CD4-positive, alpha-beta T cell treated with Interleukin-21 for 1 hour (primary cell): ENCODE measurements around the gene MYO15B.

Experiments
- DNase-seq: peaks from one replicate; pipeline ENCODE4 v3.0.0-alpha.2; 2020

Gene MYO15B

DNA sequence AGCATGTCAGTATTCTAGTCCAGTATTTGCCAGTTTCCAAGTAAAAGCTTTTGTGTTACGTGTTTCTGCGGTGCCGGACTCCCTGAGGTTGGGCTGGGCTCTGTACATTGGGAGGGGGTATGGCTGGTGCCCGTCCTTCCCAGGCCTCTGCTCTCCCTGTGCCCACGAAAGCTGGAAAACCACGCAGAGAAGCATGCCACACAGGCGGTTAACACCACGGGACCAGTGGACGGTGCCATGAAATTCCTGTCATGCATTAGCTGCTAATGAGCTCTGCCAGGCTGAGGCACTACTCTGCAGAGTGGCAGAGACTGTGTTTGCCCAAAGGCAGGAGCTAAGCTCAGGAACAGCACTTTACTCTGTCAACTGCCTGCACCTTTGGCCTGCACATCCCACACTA is 53.7 kb downstream of the MYO15B start:
- no peak for DNase-seq

DNA sequence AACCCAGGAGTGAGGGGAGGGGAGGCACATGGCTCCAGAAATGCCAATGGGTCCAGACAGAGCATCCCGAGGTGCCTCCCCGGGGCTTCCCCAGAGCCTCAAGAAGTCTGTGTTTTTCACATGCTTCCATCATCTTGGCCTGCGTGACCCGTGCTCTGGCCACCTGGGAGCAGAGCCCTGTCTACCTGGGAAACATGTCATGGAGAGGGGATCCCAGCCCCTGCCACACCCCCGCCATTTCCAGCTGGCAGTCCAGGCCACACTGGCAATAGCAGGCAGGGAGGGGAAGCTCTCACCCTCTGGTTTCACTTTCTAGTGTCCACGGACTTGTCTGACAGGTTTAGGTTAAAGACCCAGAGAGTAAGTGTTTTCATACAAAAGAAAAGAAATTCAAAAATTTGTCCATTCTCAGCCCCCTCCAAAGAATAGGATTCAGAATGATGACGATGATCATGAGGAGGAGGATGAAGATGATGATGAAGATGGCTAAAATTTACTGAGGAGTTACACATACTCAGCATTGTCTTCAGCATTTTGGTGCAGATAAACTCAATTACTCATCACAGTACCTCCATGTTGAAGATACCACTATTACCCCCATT is 54.7 kb downstream of the MYO15B start:
- no peak for DNase-seq

DNA sequence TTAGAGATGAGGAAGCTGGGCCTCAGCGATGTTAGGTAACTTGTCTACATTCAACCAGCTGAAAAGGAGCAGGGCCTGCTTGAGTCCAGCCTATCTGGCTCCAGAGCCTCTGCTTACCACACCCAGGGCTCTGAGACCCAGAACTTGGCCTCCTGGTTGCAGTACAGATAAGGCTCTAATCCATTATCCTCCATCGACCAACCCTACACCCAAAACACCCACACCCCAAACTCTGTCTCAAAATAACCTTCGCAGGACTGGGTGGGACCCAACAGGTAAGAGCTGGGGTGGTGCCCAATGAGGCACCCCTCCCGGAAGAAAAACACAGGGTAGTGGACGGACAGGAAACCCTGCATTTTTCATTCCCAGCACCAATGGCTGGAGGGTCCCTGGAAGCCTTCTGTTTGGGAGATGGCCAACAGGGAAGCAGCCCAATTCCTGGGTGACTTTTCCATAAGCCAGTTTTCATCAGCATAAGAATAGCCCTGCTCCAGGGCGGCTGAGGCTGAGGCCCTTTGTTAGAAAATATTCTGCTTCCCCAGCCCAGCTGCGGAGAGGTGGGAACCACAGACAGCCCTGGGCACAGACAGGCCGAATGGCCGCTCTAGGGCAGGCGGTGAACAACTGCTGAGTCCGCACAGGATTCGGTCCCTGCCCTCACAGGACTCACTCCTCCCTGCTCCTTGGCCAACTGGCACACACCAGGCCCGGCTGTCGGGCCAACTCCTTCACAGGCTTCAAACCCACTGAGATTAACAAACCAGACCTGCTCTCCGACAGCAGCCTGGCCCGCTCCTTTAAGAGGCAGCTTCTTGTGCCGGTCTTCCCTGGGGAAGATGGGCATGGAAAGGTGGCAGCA is 55.4 kb downstream of the MYO15B start:
- no peak for DNase-seq

DNA sequence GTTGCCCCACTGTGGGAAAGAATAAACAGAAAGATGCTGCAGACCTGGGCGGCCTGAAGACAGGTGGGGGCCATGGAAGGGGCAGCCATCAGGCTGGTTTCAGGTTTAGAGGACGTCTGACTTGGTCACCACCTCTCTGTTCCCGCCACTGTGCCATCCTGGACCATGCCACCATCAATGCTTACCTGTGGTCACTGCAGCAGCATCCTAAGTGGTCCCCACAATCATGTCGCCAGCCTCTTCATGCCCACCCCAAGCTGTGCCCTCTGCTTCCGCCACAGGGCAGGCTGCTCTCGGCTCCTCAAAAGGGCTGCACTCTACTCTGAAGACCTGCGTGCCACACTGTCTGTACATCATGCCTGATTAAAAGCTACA is 56.0 kb downstream of the MYO15B start:
- DNase-seq: no peak

DNA sequence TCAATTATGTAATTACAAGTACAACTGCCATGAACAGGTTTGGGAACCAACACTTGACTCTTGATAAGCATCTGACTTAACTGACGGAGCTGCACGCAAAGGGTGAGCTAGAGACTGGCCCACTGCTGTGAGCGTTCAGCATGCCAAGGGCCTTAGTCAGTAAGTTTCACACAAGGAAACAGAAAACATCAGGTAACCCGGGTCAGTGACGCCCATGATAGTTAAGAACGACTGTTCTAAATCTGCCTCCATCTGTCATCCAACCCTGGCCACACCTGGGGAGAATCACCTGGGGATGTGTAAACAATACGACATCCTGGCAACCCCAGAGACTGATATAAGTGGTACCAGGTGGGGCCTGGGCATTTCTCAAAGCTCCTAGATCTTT is 57.9 kb downstream of the MYO15B start:
- DNase-seq: no peak

DNA sequence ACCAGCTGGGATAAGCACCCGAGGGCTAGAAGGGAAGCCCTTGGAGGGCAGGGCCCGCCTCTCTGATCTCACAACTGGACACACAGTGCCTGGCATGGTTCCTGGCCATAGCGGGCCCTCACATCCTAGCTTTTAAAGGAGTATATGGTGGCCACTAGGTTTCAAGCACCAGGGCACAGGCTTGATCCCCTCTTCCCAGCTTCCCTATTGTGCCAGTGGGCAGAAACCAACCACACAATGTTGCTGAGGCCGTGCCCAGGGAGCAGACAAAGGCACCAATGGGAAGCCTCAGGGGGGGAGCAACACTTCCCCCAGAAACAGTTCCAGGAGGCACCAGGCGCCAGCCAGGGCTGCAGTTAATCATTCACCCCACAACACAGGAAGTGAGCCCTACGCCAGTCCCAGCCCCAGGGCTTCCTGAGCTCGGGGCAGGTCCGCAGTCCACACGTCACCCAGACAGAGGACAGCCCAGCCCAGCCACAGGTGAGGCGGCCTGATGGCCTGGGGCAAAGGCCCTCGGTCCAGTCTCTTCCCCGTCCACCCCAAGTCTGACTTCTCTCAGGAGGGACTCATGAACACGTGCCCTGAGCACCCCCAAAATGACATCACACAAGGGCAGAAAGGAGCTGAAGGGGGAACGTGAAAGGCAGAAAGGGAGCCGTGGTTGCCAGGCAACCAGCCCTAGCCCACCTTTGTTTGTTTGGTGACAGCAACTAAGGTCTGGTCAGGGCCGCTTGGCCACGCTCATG is 58.5 kb downstream of the MYO15B start:
- DNase-seq: peak; percentile 23

DNA sequence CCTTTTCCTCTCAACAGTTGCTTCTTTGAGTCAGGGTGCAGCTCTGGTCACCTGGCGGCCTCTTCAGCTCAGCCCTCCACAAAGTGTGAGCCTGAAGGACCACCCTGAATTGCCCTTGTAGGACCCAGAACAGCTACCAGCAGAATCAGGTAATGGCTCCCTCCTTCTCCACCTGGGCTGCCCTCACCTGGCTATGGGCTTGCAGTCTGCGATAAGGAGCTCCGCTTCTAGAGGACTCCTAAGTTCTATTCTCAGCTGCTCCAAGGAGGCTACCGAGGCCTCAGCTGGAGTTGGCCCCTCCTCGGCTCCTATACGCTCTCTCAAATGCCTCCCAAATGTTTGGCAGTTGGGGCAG is 59.0 kb downstream of the MYO15B start:
- no peak for DNase-seq

DNA sequence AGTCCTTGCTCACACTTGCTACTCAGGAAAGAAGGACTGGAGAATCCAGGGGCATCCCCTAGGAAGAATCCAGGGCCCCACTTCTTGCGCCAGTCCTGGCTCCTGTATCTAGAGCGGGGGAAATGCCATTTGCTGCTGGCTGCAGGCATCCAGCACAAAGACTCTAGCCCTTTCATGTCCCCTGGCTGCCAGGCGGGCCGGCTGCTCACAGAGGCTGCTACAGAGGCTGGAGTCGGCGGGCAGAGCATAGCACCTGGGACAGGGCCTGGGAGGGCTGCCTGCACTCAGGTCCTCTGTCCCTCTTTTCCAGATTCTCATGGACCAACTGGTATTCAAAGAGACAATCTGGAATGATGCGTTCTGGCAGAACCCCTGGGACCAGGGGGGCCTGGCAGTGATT is 59.5 kb downstream of the MYO15B start:
- no peak for DNase-seq

DNA sequence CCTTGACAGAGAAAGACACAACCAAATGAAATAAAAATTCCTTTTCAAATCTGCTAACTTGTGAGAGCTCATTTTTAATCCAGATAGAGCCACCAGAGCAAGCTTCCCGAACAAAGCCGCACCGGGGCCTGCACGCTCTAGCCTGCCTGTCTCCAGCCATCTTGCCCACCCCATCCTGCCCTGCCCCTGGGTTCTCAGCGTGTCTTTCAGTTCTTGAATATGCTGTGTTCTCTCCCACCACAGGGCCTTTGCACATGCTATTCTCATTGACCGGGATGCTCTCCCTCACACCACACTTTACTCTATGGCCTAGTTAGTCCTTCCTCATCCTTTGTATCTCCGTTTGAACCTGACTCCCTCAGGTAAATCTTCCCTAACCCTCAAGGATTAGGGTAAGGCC is 60.3 kb downstream of the MYO15B start:
- DNase-seq: no peak

DNA sequence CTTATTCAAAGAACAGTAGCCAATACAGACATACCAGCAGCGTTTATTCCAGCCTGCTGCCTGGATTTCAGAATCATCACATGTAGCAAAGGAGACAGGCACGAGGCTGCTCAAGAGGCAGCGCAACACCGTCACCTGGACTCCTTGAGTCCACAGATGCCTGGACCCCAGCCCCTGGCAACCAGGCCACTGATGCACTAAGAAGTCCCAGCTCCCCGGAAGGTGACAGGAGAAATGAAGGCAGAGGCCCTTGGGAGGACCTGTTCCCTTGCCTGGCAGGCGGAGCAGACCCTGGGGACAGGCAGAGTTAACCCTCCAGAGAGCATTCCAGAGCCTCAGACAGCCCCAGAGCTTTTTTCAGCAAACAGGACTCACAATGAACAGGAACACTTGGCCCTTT is 62.1 kb downstream of the MYO15B start:
- no peak for DNase-seq

DNA sequence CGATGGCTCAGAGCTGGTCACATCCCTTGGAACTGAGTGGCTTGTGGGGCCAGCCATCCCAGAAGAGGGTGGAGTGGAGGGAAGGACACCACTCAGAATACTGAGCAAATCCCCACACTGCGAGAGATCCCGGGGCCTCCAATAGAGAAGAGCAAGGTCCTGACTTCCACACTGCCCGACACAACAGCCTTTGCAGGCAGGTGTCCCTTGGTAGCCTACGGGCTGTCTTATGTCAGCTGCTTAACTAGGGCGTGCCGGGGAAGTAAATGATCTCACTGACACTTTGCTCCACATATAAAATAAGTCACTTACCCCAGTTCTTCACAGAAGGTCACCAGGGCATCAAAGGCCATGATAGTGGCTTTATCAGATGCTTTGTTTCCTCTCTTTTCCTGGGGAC is 63.3 kb downstream of the MYO15B start:
- no peak for DNase-seq

DNA sequence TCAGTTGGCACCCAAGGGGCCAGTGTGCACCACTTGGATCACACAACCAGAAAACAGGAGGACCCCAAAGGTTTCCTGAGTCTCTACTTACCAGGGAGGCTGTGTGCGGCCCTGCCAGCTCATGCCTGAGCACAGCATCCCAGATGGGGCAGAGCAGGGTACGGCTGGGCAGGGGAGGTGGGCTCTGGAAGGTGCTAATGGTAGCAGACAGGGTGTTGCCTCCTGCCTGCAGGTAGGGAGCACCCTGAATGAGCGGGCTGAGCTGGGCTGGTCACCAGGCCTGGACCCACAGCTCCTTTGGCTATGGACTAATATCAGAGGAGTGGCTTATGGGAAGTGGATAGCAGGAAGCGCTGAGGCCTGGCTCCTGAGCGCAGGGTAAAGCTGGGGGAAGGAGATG is 64.7 kb downstream of the MYO15B start:
- DNase-seq: no peak

DNA sequence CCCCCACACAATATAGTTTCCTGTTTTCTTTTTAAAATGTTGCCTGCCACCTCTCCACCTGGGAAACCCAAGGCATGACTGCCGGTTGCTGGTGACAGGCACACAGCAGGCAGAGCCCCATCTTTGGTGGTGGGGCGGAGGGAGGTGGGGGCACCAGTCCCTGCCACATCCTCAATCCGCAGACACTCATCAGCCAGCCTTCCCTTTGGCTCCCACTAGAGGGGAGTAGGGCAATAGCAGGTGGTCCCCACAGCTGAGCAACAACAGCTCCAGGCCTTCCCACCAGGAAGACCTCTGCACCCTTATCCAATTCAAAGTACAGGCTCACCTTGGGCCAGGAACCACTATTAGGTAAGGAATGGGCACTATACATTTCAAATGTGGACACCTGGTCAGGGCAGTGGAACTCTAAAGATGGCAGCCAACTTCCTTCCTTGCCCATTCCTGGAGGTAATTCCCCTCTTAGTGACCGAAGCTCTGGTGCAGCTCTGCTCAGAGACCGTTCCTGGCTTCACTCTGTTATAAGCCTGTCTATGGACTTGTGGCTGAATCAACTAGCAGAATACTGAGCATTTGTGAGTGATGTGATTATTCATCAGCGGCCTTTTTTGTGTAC is 65.4 kb downstream of the MYO15B start:
- peak; percentile 39 for DNase-seq

DNA sequence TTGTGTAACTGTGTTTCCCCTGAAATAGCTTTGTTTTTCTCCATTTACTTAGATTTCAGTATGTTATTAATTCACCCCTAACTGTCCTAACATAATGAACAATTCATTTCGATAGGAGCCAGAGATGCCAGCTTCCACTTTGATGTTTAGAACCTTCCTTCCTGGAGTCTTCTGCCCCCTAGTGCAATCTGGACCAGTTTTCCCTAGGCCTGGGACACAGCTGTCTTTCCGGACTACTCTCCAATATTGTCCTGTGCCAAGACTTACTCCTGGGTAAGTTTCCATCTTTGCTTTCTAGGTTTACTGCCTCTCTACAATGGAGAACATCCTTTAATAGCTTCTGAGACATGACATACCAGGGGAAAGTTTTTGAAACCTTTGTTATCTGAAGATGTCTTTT is 66.6 kb downstream of the MYO15B start:
- no peak for DNase-seq

DNA sequence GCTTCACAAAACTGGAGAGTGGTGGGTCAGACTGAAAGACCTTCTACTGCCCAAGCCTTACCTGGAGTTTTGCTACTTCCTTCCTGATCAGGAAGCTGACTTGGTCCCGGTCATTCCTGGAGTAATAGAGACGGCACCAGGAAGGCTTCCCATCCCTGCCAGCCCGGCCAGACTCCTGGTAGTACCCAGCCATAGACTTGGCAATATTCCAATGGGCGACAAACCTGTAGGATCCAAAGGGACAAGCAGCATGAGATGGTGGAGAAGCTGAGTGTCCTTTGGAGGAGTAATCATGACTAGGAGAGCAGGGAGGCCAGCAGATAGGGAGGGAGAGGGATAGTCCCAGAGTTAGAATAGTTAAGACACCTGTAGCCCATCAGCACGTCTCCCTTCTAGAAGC is 70.6 kb downstream of the MYO15B start:
- no peak for DNase-seq

DNA sequence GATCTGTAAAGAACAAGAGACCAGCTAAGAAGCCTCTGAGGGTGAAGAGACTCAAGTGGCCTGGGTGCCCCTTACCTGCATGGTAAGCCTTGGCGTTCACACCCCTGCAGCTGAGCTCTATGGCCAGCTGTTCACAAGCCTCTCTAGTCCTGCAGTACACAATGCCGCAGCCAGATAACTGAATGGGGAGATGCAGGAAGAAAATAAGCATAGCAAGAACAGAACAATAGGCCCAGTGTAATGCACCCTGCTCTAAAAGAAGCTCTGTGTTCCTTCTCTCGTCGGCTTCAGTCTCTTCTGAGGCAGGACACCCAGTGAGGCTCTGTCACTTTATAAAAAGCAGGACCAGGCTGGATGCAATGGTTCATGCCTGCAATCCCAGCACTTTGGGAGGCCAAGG is 73.9 kb downstream of the MYO15B start:
- no peak for DNase-seq

DNA sequence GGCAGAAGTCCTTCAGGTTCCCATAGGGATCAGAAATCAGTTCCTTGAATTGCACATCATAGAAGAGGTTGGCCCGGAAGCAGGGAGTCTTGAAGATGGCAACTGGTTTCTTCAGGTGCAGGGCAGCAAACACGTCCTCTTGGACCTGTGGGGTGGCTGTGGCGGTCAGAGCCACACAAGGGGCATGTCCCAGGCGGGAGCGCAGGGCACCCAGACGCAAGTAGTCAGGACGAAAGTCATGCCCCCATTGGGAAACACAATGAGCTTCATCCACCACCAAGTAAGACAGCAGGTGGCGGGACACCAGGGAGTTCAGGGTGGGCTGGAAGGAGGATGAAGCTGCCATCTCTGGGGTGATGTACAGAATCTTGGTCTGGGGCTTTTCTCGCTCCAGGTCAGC is 74.9 kb downstream of the MYO15B start:
- DNase-seq: no peak

DNA sequence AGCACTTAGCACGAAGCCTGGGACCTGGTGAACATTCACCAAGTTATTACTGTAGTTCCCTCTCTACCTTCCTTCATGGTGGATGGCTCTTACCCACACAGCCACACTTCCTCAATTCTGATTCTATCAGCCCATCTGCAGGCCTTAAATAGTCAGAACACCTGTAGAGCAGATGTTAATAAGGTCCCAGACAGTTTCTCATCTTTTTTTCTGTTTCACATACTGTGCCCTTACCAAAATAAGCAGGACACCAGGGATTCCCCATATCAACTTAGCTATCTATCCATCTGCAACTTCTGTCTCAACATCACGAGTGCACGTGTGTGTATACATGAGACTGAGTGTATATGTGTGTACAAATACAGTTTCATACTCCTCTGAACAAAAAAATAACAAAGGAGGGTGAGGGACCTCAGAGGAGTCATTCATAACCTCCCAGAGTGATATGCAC is 76.5 kb downstream of the MYO15B start:
- no peak for DNase-seq

DNA sequence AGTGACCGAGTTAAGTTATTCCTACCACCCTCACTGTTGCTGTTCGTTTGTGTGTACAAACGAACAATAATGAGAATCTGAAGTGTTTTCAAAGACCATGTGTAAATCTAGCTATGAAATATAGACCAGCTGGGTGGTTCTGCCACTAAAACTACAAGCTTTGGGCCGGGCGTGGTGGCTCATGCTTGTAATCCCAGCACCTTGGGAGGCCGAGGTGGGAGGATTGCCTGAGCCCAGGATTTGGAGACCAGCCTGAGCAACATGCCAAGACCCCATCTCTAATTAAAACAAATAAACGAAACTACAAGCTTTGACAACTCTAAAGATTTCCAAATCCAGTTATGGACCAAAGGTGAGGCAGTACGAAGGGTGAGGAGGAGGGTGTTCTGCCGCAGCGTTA is 78.4 kb downstream of the MYO15B start:
- DNase-seq: no peak

DNA sequence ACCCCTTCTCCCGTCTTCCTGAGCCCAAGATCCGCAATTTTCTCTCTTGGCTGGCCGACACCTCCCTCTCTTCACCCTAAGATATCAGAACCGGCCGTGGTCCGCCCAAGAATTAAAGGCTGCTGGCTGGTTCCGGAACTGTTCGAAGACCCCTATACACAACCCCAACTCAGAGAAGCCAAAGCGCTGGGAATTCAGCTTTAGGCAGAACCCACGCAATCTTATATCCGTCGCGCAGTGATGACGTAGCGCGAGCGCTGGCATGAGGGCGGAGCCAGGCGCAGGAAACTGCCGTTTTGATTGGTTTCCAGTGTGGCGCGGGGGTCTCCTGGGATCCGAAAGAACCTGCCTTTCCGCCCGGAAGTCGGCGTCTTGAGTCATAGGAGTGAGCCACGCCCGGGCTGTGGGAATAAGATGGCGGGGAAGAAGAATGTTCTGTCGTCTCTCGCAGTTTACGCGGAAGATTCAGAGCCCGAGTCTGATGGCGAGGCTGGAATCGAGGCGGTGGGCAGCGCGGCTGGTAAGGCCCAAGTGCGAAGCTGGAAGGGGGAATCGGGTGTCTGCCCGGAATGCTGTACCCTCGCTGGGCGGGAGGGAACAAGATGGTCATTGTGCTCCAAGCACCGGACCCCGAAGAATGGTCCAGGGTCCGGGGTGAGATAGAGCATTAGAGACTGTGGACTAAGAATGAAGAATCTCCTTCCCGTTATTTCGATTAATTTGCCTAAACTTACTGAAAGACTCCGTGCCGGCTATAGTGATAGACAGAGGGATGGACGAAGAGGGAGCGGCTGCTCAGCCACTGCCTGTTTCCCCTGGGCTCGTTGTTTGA is 79.6 kb downstream of the MYO15B start, which contains the start of the genes RECQL5 and SAP30BP:
Gene RECQL5, minus strand, starts transcription at position 196 of the 832 bp plus-strand sequence. CDS start 597 bp downstream, outside the sequence.
Gene SAP30BP, plus strand, starts transcription at position 380 of the 832 bp plus-strand sequence. Its CDS starts 35 bp downstream, at position 415.
- peak; percentile 97 for DNase-seq

DNA sequence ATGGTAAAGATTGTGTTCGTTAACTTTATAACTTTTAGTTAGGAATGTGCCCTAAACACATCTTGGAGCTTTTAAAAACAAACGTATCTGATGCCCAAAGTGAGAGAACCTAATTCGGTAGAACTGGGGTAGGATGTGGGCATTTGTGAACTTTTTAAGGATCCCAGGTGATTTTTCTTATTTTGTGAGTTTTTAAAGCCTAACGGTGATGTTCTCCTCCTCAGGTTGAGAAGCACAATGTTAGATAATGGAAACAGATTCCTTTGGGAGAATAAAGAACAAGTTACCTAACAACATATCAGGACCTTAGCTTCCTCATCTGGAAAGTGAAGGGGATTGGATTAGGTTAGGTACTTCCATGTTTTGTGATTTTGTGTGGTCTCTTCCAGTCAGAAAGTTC is 80.2 kb downstream of the MYO15B start:
- DNase-seq: no peak

DNA sequence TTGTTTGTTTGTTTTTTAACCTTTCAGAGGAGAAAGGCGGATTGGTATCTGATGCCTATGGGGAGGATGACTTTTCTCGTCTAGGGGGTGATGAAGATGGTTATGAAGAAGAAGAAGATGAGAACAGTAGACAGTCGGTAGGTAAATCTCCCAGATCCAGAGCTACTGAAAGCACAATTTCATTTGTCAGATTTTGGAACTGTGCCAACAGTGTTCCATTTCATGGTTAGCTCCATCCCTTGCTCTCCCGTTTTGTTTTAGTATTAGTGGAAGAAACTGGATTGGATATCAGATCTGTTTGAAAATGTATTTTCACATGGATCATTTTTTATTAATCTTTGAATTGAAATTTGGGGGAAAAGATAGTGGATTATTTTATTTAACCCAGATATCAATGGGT is 80.9 kb downstream of the MYO15B start:
- DNase-seq: no peak
